NCI-H146 treated with DMSO at 0.1 percent for 48 hours (cell line): ENCODE data around the gene CSF3R.

Experiments used
- DNase-seq: peaks from one replicate; lab custom pipeline; 2025; ENCODE audit not compliant: unreplicated experiment; lab: John Stamatoyannopoulos, UW

CSF3R gene

DNA sequence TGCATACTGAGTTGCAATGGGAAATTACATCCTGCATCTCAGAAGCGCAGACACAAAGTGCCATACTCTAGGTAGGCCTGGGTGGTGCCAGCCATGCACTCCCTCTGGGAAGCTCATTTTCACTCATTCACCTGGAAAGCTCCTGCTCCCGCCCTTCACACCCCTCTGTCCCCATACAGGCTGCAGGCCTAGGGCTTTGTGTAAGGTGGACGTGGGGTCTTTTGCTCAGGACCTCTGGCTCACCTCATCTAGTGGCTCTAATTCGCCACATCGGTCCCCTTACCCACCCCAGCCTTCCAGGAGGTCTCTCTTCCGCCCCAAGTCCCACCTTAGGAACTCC is 19.3 kb downstream of the CSF3R start:
- DNase-seq, result no peak

DNA sequence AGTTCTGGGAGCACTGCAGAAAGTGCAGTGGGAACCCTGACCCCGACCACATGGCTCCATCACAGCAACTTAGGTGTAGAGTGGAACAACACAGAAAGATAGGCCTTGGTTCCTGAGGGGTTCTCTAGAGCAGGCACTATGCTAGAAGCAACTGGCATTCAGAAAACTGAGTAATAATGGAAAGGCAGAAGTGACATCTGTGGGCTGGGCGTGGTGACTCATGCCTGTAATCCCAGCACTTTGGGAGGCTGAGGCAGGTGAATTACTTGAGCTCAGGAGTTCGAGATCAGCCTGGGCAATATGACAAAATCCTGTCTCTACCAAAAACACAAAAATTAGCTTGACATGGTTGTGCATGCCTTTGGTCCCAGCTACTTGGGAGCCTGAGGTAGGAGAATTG is 23.8 kb downstream of the CSF3R start:
- no peak for DNase-seq

DNA sequence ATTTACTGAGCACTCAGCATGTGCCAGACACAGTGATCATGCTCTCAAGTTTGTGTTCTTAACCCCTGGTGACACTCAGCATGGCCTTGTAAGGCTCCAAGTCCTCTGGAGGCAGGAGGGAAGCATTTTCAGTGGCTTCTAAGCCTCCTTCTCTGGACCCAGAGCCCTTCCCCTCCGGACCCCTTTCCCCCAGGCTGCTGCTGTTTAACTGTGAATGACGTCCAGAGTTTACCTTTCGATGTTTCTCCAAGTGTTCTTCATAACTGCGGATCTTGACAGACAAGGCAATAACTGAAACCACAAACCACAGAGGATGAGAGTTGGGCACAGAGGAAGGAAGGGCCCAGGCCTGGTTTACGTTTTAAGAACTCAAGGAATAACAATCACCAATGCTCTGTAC is 25.0 kb downstream of the CSF3R start:
- DNase-seq, result no peak

DNA sequence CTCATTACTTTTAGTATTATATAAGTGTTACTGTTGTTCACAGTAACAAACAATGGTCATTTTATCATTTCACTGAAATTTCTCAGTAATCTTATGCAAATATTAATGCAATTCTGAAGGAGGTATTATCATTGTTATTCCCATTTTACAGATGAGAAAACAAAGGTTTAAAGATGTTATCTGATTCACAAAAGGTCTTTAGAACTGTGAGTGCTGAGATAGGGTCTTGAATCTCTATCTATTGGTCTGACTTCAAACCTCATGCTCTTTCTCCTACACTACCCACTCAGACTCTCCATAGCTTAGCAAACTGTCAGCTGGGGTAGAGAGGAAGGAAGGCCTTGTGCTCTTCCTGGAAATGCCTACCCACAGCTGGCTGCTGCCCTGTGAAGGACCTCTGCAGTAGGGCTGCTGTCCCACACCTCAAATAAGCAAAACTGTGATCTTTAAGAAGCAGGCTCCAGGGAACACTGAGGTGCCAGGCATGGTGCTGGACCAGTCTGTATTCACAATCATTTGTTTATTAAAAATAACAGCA is 26.3 kb downstream of the CSF3R start:
- DNase-seq, result no peak

DNA sequence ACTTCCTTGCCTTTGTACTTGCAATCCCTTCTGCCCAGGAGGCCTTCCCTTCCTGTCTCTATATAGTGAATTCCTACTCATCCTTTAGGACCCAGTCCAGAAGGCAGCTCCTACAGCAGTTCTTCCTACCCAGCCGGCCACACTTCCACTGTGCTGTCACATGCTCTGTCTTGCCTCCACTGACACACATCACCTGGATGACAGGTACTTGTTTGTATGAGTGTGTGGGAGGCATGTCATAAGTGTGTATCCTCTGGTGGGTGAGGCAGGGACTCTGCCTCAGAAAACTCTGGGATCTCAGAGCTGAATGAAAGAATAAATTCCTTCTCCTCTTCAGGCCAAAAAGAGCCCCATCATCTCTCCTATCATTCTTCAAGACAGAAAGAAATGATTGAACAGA is 27.3 kb downstream of the CSF3R start:
- DNase-seq, result no peak

DNA sequence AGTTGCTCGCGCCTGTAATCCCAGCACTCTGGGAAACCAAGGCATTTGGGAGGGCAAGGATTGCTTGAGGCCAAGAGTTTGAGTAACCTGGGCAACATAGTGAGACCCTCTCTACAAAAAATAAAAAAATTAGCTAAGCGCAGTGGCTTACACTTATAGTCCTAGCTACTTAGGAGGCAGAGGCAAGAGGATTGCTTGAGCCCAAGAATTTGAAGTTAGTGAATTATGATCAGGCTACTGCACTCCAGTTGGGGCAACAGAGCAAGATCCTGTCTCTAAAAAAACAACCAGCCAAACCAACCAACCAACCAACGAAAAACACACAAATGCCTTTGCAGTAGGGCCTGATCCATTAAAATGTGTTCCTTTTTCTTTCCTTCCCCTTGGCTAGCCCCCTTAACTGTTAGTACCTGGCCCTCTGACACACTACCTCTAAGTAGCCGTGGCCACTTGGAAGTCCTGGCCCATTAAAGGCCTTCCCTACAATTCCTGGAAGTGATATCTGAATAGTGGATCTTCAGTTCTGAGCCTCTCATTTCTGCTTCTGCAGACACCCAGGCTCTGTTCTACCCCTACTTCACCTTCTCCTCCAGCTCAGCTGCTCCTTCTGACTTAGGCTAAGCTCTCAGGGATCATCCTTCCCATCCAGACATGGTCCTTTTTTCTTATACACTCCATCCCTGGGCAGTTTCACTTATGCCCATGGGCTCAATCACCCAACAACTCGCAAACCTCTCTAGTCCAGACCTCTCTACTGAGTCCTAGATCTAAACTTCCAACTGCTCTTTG is 28.9 kb downstream of the CSF3R start:
- DNase-seq, result no peak

DNA sequence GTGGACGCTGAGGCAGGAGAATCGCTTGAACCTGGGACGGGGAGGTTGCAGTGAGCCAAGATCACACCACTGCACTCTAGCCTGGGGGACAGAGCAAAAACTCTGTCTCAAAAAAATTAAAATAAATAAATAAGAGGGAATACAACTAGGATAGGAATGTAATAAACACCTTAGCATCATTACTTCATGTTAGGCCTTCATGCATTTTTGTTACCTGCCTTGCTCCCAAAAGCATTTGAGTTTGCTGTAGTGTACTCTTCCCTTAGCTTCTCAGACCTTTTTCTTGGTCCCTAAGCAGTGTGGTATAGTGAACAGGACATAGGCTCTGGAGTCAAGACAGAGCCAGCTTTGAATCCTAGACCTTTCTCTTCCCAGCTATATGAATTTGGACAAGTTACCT is 29.7 kb downstream of the CSF3R start:
- DNase-seq, result no peak

DNA sequence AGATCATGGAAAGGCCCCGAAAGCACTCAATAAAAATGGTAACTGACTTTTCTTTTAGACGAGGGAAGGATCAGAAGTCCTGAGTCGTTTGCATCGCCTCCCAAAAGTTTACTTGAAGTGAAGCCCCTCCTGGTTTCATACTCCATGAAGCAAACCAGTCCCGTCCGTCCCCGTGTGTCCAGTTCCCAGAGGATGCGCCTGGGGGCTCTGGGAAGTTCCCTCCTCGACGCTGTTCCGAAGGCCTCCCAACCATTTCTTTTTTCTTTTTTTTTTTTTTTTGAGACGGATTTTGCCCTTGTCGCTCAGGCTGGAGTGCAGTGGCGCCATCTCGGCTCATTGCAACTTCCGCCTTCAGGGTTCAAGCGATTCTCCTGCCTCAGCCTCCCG is 31.8 kb downstream of the CSF3R start:
- no peak for DNase-seq

DNA sequence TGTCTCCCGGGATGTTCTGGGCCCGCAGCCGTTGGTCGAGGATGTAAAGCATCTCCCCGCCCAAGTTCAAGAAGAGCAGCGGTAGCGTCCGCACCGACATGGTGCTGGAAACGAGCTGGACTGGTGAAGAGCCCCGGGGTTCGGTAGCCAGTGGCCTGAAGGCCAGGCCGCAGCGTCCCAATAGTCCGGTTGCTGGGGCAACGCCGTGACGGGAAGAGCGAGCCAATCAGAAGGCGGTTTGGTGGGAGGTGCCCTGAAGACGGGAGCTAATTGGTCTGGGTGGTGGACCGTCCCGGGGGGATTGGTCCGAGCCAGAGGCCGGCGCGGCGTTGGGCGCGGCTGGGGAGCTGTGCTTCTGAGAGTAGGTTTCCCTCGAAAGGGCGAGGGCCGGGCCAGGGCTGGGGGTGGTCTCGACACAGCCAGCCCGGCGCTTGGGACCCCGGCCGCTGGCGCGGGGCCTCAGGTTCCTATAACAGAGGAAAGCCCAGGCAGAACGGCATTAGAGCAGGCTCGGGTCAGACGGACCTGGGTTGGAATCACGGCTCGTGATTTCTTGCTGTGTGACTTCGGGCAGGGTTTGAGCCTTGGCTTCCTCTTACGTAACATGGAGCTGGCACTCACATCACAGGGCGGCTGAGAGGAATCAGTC is 32.3 kb downstream of the CSF3R start, which contains the start of gene OSCP1:
Gene OSCP1, minus strand, starts transcription at position 182 of the 649 bp plus-strand sequence. Its CDS starts 82 bp downstream, at position 100.
- peak; percentile 81 for DNase-seq

DNA sequence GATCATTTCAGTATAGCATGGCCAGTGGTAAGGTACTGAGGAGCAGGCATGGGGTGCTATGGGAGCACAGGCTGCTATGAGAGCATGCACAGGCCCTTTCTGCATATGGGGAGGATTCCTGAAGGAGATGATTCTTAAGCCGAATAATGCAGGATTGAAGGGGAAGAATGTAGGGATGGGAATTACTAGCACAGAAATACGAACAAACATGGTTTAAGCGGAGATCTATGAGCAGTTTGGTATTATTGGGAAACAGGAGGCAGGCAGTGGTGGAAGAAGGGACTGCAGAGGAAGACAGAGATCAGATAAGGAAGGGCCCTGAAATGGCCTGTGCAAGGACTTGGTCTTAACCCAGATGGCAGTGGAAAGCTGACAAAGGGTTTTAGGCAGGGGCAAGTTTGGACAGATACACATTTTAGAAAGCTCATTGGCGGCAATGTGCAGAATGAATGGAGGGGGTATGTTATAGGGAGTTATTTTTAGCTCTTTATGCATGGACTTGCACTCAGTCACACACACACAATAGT is 34.1 kb downstream of the CSF3R start:
- DNase-seq, result no peak

DNA sequence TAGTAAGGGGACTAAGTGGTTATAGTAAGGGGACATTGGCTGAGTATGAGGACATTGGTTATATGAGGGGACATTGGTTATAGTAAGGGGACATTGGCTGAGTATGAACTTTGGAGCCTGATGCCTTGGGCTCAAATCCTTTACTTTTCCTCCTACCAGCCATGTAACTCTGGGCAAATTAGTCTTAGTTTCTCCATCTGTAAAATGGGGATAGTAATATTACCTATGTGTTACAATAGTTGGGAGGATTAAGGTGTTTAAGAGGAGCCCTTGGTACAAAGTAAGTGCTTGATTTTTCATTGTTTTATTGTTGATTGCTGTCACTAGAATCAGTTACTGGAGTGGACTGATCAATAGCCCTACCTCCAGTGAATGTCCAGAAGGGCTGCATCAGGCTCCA is 35.3 kb downstream of the CSF3R start:
- DNase-seq, result no peak

DNA sequence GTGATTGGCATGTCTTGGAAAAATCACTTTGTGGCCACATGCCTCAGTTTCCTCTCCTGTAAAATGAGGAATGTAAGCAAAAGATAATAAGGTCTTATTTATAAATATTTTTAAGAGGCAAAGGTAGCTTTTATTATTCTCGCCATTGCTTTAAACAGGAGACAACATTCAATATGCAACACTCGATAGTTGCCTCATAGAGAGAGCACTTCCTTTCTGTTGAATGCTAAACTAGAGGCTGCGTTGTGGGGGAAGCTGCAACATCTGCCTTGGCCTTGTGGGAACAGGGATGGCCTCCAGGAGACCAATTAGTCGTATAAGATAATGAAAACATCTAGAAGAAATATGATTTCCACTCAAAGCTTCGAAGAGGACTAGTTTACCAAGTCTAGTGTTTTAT is 36.0 kb downstream of the CSF3R start:
- no peak for DNase-seq

DNA sequence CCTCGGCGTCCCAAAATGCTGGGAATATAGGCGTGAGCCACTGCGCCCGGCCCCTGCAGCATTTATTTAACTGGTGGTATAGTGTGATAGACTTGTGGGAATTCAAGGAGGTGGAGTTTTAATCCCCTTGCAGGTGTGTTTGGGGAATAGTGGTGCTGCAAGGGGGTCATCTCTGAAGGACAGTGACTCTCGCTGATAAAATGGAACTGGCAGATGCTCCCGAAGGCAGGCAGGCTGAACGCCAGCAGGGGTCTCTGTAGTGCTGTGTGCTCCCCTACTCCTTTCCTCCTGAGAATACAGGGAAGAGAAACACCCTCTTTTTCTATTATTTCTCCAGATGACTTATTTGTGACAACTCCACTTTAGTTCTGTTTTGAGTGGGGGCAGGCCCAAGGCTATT is 36.4 kb downstream of the CSF3R start:
- DNase-seq, result no peak

DNA sequence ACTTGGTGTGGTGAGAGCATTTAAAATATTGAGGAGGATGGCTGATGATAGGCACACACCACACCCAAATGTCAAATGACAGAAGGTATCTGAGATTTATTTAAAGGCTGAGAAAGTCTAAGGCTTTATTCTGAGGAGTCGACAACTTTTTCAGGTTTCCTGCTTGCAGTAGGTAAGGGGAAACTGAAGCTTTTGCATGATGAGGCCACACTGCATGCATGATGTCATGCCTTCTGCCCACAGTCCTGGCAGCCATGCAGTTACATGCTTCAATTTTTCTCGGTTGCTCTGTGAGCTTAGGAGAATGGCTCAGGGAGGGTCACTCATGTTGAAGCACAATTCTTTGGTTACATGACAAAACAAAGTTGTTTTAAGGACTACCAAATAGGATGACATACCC is 39.4 kb downstream of the CSF3R start:
- no peak for DNase-seq

DNA sequence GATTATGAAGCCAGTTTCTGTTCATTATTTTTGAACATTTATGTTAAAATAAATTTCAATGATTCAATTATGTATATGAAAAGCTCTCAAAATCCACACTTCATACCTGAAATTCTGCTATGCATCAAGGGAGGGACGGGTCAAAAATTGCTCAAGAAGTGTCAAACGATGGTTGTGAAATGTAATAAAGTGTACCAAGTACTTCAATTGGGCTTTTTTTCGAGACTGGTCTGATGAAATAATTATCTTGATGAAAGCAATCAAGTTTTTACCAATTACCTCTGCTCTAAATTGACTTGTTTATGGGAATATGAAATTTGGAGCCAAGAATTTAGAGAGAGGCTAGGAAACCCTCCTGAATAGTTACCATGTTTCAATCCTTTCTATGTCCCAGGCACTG is 40.4 kb downstream of the CSF3R start:
- DNase-seq, result no peak

DNA sequence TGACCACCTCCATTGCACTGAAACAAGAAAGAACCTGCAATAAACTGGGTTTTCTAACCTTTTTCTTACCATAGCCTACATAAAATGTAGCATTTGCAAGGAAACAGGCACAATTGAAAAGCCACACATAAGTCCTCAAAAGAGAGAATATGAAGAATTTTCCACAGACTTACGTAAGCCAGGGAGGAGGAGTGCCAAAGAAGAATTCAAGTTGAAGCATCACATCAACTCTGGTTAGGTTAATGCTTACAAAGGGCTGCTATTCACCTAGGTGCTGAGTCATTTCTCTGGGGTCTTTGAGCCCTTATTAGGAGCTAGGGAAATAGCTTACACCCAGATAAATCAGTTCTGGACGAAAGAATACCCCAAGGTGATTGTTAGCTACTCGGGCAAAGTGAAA is 42.1 kb downstream of the CSF3R start:
- DNase-seq, result no peak

DNA sequence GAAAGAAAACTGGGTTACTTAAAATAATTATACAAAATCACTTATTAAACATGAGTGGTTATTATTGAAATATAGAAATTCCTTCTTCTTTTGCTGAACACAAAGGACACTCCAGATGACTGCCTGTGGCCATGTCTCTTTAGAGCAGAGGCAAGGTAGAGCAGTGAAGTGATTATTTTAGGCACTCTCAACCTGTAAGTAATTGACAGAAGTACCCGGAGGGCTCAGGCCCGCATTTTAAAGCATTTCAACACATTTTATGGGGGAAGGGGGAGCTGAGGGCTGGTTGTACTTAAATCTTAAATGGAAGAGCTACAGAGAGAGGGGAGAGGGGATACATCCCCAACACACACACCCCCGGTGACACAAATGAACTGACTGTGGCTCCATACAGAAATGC is 42.7 kb downstream of the CSF3R start:
- DNase-seq, result no peak

DNA sequence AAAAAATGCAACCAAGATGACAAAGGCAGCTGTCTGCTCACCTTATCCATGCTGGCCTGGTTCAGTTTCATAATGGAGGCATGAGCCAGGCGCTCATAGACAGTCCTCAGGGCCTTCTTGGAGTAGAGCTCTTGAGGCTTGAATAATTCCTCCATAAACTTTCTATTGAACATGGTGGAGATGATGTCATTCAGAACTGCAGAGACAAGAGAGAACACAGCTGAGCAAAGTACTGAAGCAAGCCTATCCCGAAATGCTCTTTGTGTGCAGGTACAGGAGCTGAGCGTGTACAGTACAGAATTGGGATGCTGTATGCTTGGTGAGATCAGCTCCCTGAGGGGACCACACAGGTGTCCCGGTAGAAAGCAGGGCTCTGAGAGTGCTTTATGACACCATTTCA is 44.0 kb downstream of the CSF3R start:
- no peak for DNase-seq

DNA sequence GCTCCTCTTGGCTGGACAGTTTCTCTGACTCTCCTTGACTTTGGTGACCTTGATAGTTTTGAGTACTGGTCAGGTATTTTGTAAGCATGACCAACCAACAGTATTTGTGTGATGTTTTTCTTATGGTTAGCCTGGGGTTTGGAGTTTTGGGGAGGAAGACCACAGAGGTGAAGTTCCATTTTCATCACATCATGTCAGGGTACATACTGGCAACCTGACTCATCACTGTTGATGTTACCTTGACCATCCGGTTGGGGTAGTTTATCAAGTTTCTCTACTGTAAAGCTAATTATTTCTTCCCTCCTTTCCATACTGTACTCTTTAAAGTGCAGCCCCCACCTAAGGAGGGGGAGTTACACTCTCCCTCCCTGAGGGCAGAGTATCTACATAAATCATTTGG is 45.9 kb downstream of the CSF3R start:
- DNase-seq, result no peak

DNA sequence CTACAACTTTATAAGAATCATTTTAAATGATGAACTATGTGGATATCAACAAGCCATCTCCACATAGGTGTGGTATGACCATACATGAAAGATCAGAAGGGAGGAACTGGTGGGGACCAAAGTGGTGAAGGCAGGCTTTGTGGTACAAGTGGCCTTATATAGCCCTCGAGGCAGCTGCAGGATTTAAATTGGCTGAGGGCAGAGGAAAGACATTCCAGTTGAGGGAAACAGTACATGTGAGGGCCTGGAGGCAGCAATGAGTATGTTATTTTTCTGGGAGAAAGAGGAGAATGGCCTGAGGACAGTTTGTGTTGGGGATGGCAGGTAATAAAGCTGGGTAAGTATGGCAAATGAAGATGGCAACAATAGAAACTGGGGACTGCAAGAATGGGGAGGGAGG is 49.6 kb downstream of the CSF3R start:
- no peak for DNase-seq

DNA sequence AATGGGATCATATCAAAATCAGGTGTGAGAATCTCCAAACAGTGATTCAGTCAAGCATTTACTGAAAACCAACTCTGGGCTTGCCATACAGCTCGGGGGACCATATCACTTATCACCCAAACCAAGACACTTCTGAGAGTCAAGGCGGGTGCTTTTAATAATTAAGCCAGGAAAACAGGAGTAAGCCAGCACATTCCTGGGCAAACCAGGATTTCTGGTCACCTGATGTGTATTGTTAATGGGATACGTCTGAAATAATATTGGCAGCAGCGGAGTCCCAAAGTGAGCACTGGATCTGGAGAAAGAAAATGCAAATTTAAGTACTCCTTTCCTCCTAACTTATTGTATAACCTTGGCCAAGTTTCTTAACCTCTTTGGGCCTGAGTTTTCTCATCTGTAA is 50.1 kb downstream of the CSF3R start:
- DNase-seq, result no peak

DNA sequence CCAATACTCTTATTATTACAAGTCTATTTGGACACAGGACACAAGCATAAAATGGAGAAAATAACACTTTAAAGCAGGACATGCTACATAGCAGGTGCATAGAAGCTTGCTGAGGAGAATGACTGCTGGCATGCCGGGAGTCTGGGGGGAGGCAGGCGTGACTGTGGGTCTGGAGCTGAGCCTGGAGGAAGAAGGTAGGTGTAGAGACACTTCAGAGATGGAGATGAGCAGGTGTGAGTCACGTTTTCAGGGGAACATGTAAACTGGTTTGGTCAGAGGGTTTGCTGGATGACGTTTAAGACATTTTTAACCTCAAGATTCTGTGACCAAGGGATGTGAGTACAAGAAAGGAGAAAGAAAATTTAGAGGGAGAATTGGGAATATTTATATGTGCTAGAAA is 56.9 kb downstream of the CSF3R start:
- no peak for DNase-seq
